Adrenal gland (tissue), 12 donors: Measurements from ENCODE around the gene MYOM3. TPM values are rescaled to one million over a fixed set of nuclear protein-coding genes. Genes with fewer than 3 reads are reported as not detected.

ENCODE experiments used
- DNase-seq, 7 donors: peaks; one replicate each; pipeline ENCODE4 v3.0.0-alpha.2; 2019 to 2020
- H3K27ac ChIP-seq, 5 donors: fragments of 200-600 bp; sonication (generic) in 4 of 5; 1 replicate in 3 of 5; 2 replicates in 2 of 5; pipeline versions ENCODE4 v1.5.1 to v1.8.0; 2016 to 2020; ENCODE audit warnings: mild to moderate bottlenecking in 1 of 5
- H3K27me3 ChIP-seq: fragments of 200-600 bp; 2 replicates; pipeline ENCODE4 v1.8.0; 2021
- H3K36me3 ChIP-seq, 2 donors: fragments of 200-600 bp; replicated peaks in 1 of 2; 1 replicate in 1 of 2; 2 replicates in 1 of 2; pipeline versions ENCODE4 v1.5.1 to v1.8.0; 2018 to 2022
- H3K4me1 ChIP-seq, 2 donors: fragments of 200-600 bp; replicated peaks in 1 of 2; 1 replicate in 1 of 2; 2 replicates in 1 of 2; pipeline versions ENCODE4 v1.5.1 to v1.8.0; 2018 to 2021
- H3K4me3 ChIP-seq, 4 donors: fragments of 200-600 bp; sonication (generic) in 3 of 4; one replicate each; pipeline ENCODE4 v1.5.1; 2016 to 2018
- H3K9me3 ChIP-seq, 3 donors: fragments of 200-600 bp; sonication (generic) in 1 of 3; replicated peaks in 1 of 3; 1 replicate in 2 of 3; 2 replicates in 1 of 3; pipeline versions ENCODE4 v1.5.1 to v1.8.0; 2016 to 2021
- POLR2A ChIP-seq, 2 donors: fragments of 450-650 bp; IDR thresholded peaks; one replicate each; pipeline ENCODE4 v1.6.1; 2017; ENCODE audit warnings: antibody characterized with exemption in 2 of 2, mild to moderate bottlenecking in 2 of 2, moderate library complexity in 1 of 2
- WGBS, 4 donors: extraction: QIAGEN DNeasy Blood & Tissue Kit in 2 of 4; methylation state at CpG; one replicate each; pipeline versions ENCODE4 v1.1.5 to v1.1.7; 2013 to 2017; 5-methylcytosine and 5-hydroxymethylcytosine counted together
- intact Hi-C, 2 donors: fragments of 100-400 bp; cut with DNase I; formaldehyde crosslinking; loops; one replicate each; pipeline versions ENCODE4 v1.14.1 to v1.15.0; 2022 to 2023
- polyA plus RNA-seq, 3 donors: library from polyadenylated mRNA; stranded (reverse); fragments of 200-250 nt in 2 of 3; fragments of 350-450 nt in 1 of 3; fragmentation: Illumina TruSeq in 1 of 3; extraction: RNeasy Lipid Tissue Mini Kit (QIAGEN cat#74804) in 1 of 3; gene quantifications; one replicate each; pipeline ENCODE4 v1.2.3, GENCODE V29; 2013 to 2014
- total RNA-seq, 9 donors: library from RNA; depleted of rRNA in 4 of 9; stranded (reverse); fragments of >200 nt in 4 of 9; fragments of 120-200 nt in 1 of 9; fragmentation: NEBNext Ultra II Directional in 1 of 9; extraction: Animal tissue kit (Norgen Biotek cat#: 25700) in 1 of 9; gene quantifications; one replicate each; pipeline versions ENCODE4 v1.1.0 to v1.2.4, GENCODE V29; 2013 to 2023
- TF ChIP-seq, protein P1 (sequence below), 6 experiments: fragments of 450-650 bp in 4 of 6; fragments of 200-600 bp in 2 of 6; sonication (generic) in 1 of 6; IDR thresholded peaks; 1 replicate in 5 of 6; 2 replicates in 1 of 6; pipeline versions ENCODE4 v1.5.1 to v1.8.0; 2016 to 2021; ENCODE audit warnings: antibody characterized with exemption in 6 of 6, mild to moderate bottlenecking in 2 of 6, moderate library complexity in 1 of 6
- donor health status: healthy with polysubstance abuse.
- donor health status: Bipolar disorder and iron deficiency.
- donor health status: DM: yes; HTN: yes; CAD: no.
- donor health status: DM: no; HTN: no; CAD: no.
- donor health status: DM: no; HTN: no; CAD: no.
- donor health status: DM: yes; HTN: yes; CAD: no.

MYOM3 gene
- total and polyA plus RNA-seq, 12 donors: 0.09 to 7.0 (median 0.18) TPM

DNA sequence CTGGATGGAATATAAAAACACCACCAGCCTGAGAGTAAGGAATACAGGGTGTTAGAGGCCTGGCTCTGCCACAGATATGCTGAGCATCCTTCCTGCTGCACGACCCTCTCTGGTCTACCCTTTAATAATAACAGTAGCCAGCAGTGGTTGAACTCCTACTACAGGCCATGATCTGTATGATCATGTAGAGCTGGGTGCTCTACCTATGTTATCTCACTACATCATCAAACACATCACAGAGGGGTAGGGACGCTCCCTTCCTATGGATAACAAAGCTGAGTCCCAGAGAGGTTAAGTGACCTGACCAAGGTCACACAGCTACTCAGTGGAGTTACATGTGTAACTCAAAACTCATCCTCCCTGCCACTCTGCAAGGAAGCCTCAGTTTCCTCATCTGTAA is 13.0 kb upstream of the MYOM3 start:
- no peak overlapping the region for H3K4me3 ChIP-seq
- H3K27ac ChIP-seq: no peak overlapping the region
- no peak for DNase-seq
- no peaks in the 10 kb centered on the region for H3K36me3 ChIP-seq
- H3K4me1 ChIP-seq: peaks cover 3 to 7% of the 10 kb centered on the region in 2 donors
- intact Hi-C loops: no loop called here
- no peak for TF ChIP-seq POLR2A (IDR thresholded peaks at IDR 0.05)
- TF ChIP-seq, protein P1, sequence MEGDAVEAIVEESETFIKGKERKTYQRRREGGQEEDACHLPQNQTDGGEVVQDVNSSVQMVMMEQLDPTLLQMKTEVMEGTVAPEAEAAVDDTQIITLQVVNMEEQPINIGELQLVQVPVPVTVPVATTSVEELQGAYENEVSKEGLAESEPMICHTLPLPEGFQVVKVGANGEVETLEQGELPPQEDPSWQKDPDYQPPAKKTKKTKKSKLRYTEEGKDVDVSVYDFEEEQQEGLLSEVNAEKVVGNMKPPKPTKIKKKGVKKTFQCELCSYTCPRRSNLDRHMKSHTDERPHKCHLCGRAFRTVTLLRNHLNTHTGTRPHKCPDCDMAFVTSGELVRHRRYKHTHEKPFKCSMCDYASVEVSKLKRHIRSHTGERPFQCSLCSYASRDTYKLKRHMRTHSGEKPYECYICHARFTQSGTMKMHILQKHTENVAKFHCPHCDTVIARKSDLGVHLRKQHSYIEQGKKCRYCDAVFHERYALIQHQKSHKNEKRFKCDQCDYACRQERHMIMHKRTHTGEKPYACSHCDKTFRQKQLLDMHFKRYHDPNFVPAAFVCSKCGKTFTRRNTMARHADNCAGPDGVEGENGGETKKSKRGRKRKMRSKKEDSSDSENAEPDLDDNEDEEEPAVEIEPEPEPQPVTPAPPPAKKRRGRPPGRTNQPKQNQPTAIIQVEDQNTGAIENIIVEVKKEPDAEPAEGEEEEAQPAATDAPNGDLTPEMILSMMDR (IDR thresholded peaks at IDR 0.05): no peak
- 63 to 100% (median 89%) methylated on average over 2 of the region's 2 CpGs for WGBS, 4 donors
- no peaks in the 10 kb centered on the region for H3K27me3 ChIP-seq
- H3K9me3 ChIP-seq: no peaks in the 10 kb centered on the region

DNA sequence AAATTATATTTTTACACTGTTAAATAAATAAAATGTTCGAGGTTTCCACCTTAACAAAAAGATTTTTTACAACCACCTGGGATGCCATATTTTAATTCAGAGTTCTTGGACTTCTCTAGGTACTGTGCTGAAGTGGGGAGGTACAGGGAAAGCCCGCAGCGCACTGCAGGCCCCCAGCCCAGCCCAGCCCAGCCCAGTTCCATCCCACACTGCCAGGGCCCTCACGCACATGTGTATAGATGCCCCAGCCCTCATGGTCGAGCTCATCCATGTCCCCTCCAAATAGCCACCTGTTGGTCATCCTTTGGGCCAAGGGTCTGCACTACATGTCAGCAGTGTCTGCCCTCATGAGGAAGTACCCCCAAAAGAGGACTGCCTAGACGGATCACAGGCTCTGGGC is 11.7 kb upstream of the MYOM3 start:
- no peak for DNase-seq
- peaks cover 7 to 10% of the 10 kb centered on the region in 2 donors for H3K4me1 ChIP-seq
- no peaks in the 10 kb centered on the region for H3K27me3 ChIP-seq
- no peak overlapping the region for H3K4me3 ChIP-seq
- H3K9me3 ChIP-seq: no peaks in the 10 kb centered on the region
- TF ChIP-seq, protein P1 (IDR thresholded peaks at IDR 0.05): no peak
- TF ChIP-seq POLR2A (IDR thresholded peaks at IDR 0.05): no peak
- no peak overlapping the region for H3K27ac ChIP-seq
- no peaks in the 10 kb centered on the region for H3K36me3 ChIP-seq
- WGBS, 4 donors: 87 to 94% (median 90%) methylated on average over 6 of the region's 6 CpGs
- intact Hi-C loops: no loop called here

DNA sequence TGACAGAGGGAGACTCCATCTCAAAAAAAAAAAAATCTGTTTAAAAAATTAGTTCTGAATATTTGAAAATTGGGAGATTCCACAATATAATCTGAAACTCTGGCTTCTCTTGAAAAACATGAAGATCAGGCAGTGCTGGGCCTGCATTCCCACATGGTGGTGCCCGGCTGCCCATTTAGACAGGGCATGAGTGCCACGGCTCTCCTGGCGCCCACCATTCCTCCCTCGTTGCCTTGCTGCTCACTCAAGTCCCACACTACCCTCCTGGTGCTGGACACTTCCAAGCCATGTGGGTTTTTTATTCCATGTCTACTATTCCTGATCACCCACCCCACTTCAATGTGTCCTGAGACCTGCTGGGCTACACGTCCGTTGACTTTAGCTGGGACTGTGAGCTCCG is 10.8 kb upstream of the MYOM3 start:
- intact Hi-C loops: no loop called here
- Histone ChIP-seq H3K9me3 (no peaks in the 10 kb centered on the region), H3K4me3 (no peak overlapping the region), H3K27me3 (no peaks in the 10 kb centered on the region), H3K4me1 (peaks cover 7 to 10% of the 10 kb centered on the region in 2 donors), H3K36me3 (no peaks in the 10 kb centered on the region), H3K27ac (no peak overlapping the region)
- WGBS, 4 donors: 92 to 99% (median 94%) methylated on average over 7 of the region's 7 CpGs
- DNase-seq: no peak
- no peak for TF ChIP-seq POLR2A (IDR thresholded peaks at IDR 0.05)
- TF ChIP-seq, protein P1 (IDR thresholded peaks at IDR 0.05): no peak

DNA sequence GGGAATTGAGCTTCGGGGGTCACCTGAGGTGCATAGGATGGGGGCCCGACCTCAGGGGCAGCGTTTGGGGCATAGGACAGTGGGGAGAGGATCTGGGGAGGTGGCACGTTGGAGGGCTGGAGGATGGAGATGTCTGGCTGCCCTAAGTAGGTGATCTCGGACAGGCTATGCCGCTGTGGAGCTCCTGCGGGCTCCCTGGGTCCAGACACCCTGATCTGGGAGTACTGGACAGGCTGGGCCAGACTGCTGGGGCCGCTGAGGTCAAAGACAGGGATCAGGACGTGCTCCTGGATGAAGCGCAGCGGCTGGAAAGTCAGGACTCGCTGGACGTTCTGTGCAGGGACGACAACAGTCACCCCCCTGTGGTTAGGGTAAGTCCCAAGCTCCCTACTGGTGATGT is 9.5 kb upstream of the MYOM3 start:
- no peaks in the 10 kb centered on the region for H3K27me3 ChIP-seq
- intact Hi-C loops: no loop called here
- no peak overlapping the region for H3K27ac ChIP-seq

More for the DNA sequence above, 9.5 kb upstream of the MYOM3 start:
- Histone ChIP-seq H3K9me3 (no peaks in the 10 kb centered on the region), H3K4me1 (peaks cover 7 to 10% of the 10 kb centered on the region in 2 donors), H3K4me3 (no peak overlapping the region), H3K36me3 (no peaks in the 10 kb centered on the region)
- 89 to 94% (median 90%) methylated on average over 9 to 14 of the region's 14 CpGs for WGBS, 4 donors
- DNase-seq: no peak
- TF ChIP-seq, protein P1 (IDR thresholded peaks at IDR 0.05): no peak
- no peak for TF ChIP-seq POLR2A (IDR thresholded peaks at IDR 0.05)
